ENCODE results near the gene MTHFD1L. TPM values are rescaled to one million over a fixed set of nuclear protein-coding genes. Genes with fewer than 3 reads are reported as not detected.

The MTHFD1L gene
- total and polyA plus RNA-seq, 10 donors, result 6.7 to 32.1 (median 13.1) TPM

- H3K4me1 ChIP-seq, result no peaks in the 10 kb centered on the region
- no peak overlapping the region for H3K4me3 ChIP-seq
- H3K27me3 ChIP-seq (replicated peaks in 1 of 7), result no peaks in the 10 kb centered on the region
- intact Hi-C loops (cut with DNase I; ENCODE audit: low total_unique reads), result no loop called here
- peaks cover 0 to 40% (median 0%) of the 10 kb centered on the region in 6 donors for H3K36me3 ChIP-seq
- H3K27ac ChIP-seq, result no peak overlapping the region
- no peaks in the 10 kb centered on the region for H3K9me3 ChIP-seq
- no peak for DNase-seq
- WGBS, 5 donors, result 79 to 90% (median 84%) methylated on average over 4 of the region's 4 CpGs
- no peak for TF ChIP-seq CTCF (IDR thresholded peaks at IDR 0.05 in 8 of 11, conservative IDR thresholded peaks at IDR 0.05 in 3 of 11)
- no peak for TF ChIP-seq POLR2A (IDR thresholded peaks at IDR 0.05)
- TF ChIP-seq POLR2AphosphoS5 (IDR thresholded peaks at IDR 0.05), result no peak
These were observed 232.7 kb downstream of the MTHFD1L start for GRCh38 chr6:151098166-151098565.

- no peaks in the 10 kb centered on the region for H3K4me1 ChIP-seq
- H3K9me3 ChIP-seq, result no peaks in the 10 kb centered on the region
- TF ChIP-seq POLR2A (IDR thresholded peaks at IDR 0.05), result no peak
- TF ChIP-seq POLR2AphosphoS5 (IDR thresholded peaks at IDR 0.05), result no peak
- TF ChIP-seq CTCF (IDR thresholded peaks at IDR 0.05 in 8 of 11, conservative IDR thresholded peaks at IDR 0.05 in 3 of 11), result no peak
- intact Hi-C loops (cut with DNase I; ENCODE audit: low total_unique reads), result no loop called here
- no peak overlapping the region for H3K27ac ChIP-seq
- H3K36me3 ChIP-seq, result peaks cover 0 to 24% (median 0%) of the 10 kb centered on the region in 6 donors
- WGBS, 5 donors, result 90 to 97% (median 93%) methylated on average over 2 of the region's 2 CpGs
- H3K27me3 ChIP-seq (replicated peaks in 1 of 7), result no peaks in the 10 kb centered on the region
- DNase-seq, result no peak
- no peak overlapping the region for H3K4me3 ChIP-seq
These were observed 234.8 kb downstream of the MTHFD1L start for GRCh38 chr6:151100326-151100725.

GRCh38 chr6:151101161-151101815 lies 235.8 kb downstream of the MTHFD1L start:
- H3K9me3 ChIP-seq, result no peaks in the 10 kb centered on the region
- 82 to 90% (median 83%) methylated on average over 6 of the region's 6 CpGs for WGBS, 5 donors
- peak overlapping the region in 3 of 8 donors; percentile 26 to 53 (median 39) for H3K27ac ChIP-seq
- intact Hi-C loops (cut with DNase I; ENCODE audit: low total_unique reads), result no loop called here
- H3K4me1 ChIP-seq, result no peaks in the 10 kb centered on the region
- no peak for TF ChIP-seq POLR2A (IDR thresholded peaks at IDR 0.05)
- no peak for TF ChIP-seq POLR2AphosphoS5 (IDR thresholded peaks at IDR 0.05)
- no peak for TF ChIP-seq CTCF (IDR thresholded peaks at IDR 0.05 in 8 of 11, conservative IDR thresholded peaks at IDR 0.05 in 3 of 11)
- H3K4me3 ChIP-seq, result no peak overlapping the region
- H3K36me3 ChIP-seq, result peaks cover 0 to 19% (median 0%) of the 10 kb centered on the region in 6 donors
- no peak for DNase-seq
- no peaks in the 10 kb centered on the region for H3K27me3 ChIP-seq (replicated peaks in 1 of 7)

GRCh38 chr6:151101816-151102694 lies 236.6 kb downstream of the MTHFD1L start:
- TF ChIP-seq POLR2A (IDR thresholded peaks at IDR 0.05), result no peak
- no peak for TF ChIP-seq POLR2AphosphoS5 (IDR thresholded peaks at IDR 0.05)
- no peak for TF ChIP-seq CTCF (IDR thresholded peaks at IDR 0.05 in 8 of 11, conservative IDR thresholded peaks at IDR 0.05 in 3 of 11)
- Histone ChIP-seq H3K9me3 (no peaks in the 10 kb centered on the region), H3K36me3 (peaks cover 0 to 19% (median 0%) of the 10 kb centered on the region in 6 donors), H3K27me3 (replicated peaks in 1 of 7) (no peaks in the 10 kb centered on the region), H3K4me3 (no peak overlapping the region), H3K4me1 (no peaks in the 10 kb centered on the region), H3K27ac (peak overlapping the region in 3 of 8 donors; percentile 26 to 53 (median 39))
- no peak for DNase-seq
- intact Hi-C loops (cut with DNase I; ENCODE audit: low total_unique reads), result no loop called here
- 84 to 93% (median 91%) methylated on average over 10 of the region's 10 CpGs for WGBS, 5 donors
